Osteoblast (primary cell): ENCODE measurements around the gene WWOX. TPM values are rescaled to one million over a fixed set of nuclear protein-coding genes. Genes with fewer than 3 reads are reported as not detected.

Experiments used
- DNase-seq: peaks from one replicate; pipeline ENCODE4 v3.0.0; 2011; ENCODE audit warnings: low spot score, mixed read lengths; ENCODE audit not compliant: insufficient read length; ENCODE audit errors: missing footprints
- H2AFZ ChIP-seq: 2 replicates; pipeline ENCODE4 v1.6.0; 2011; ENCODE audit warnings: mild to moderate bottlenecking, low read length
- H3K27ac ChIP-seq: 2 replicates; pipeline ENCODE4 v1.5.1; 2011; ENCODE audit warnings: mild to moderate bottlenecking, low read depth, low read length, moderate library complexity
- H3K27me3 ChIP-seq: 2 replicates; pipeline ENCODE4 v1.6.0; 2012; ENCODE audit warnings: mild to moderate bottlenecking, control low read depth, inconsistent platforms, low read length, moderate library complexity; ENCODE audit not compliant: insufficient read depth
- H3K36me3 ChIP-seq: 2 replicates; pipeline ENCODE4 v1.5.1; 2011; ENCODE audit warnings: mild to moderate bottlenecking, low read length, control low read depth, moderate library complexity; ENCODE audit not compliant: insufficient read depth
- H3K4me1 ChIP-seq: 2 replicates; pipeline ENCODE4 v1.5.1; 2011; ENCODE audit warnings: mild to moderate bottlenecking, low read length, control low read depth, moderate library complexity; ENCODE audit not compliant: insufficient read depth
- H3K4me2 ChIP-seq: 2 replicates; pipeline ENCODE4 v1.6.0; 2011; ENCODE audit warnings: mild to moderate bottlenecking, low read length; ENCODE audit not compliant: insufficient read depth
- H3K4me3 ChIP-seq: fragments of 200-600 bp; sonication (generic); 3 replicates; pipeline ENCODE4 v1.5.1; 2012; ENCODE audit warnings: mild to moderate bottlenecking, low read length, inconsistent platforms; ENCODE audit not compliant: insufficient read depth
- H3K79me2 ChIP-seq: 2 replicates; pipeline ENCODE4 v1.6.0; 2012; ENCODE audit warnings: mild to moderate bottlenecking, low read length, control low read depth, inconsistent platforms; ENCODE audit not compliant: insufficient read depth
- H3K9me3 ChIP-seq: 2 replicates; pipeline ENCODE4 v1.5.1; 2011; ENCODE audit warnings: low read depth, low read length, control low read depth
- H4K20me1 ChIP-seq: 2 replicates; pipeline ENCODE4 v1.6.0; 2012; ENCODE audit warnings: mild to moderate bottlenecking, low read length, control low read depth; ENCODE audit not compliant: insufficient read depth
- total RNA-seq: library from RNA; depleted of rRNA; stranded (reverse); fragments of >200 nt; gene quantifications from 2 replicates; pipeline ENCODE4 v1.2.3, GENCODE V29; 2012
- TF ChIP-seq, protein P1 (sequence below): IDR thresholded peaks from 2 replicates; pipeline ENCODE4 v1.5.1; 2011; ENCODE audit warnings: mild to moderate bottlenecking, low read depth, low read length, moderate library complexity; ENCODE audit errors: extremely low read depth

WWOX gene
- total RNA-seq, 1 donor, result 23.9 TPM

GRCh38 chr16:78375055-78375679, 275.7 kb downstream of the WWOX start:
- Histone ChIP-seq H3K4me3 (no peak overlapping the region), H3K4me2 (no peak overlapping the region), H4K20me1 (no peaks in the 10 kb centered on the region), H3K27ac (no peak overlapping the region), H3K79me2 (no peaks in the 10 kb centered on the region), H3K27me3 (no peaks in the 10 kb centered on the region), H3K4me1 (no peaks in the 10 kb centered on the region), H3K9me3 (no peaks in the 10 kb centered on the region), H3K36me3 (no peaks in the 10 kb centered on the region), H2AFZ (no peak overlapping the region)
- TF ChIP-seq, protein P1, sequence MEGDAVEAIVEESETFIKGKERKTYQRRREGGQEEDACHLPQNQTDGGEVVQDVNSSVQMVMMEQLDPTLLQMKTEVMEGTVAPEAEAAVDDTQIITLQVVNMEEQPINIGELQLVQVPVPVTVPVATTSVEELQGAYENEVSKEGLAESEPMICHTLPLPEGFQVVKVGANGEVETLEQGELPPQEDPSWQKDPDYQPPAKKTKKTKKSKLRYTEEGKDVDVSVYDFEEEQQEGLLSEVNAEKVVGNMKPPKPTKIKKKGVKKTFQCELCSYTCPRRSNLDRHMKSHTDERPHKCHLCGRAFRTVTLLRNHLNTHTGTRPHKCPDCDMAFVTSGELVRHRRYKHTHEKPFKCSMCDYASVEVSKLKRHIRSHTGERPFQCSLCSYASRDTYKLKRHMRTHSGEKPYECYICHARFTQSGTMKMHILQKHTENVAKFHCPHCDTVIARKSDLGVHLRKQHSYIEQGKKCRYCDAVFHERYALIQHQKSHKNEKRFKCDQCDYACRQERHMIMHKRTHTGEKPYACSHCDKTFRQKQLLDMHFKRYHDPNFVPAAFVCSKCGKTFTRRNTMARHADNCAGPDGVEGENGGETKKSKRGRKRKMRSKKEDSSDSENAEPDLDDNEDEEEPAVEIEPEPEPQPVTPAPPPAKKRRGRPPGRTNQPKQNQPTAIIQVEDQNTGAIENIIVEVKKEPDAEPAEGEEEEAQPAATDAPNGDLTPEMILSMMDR, result no peak
- no peak for DNase-seq

DNA sequence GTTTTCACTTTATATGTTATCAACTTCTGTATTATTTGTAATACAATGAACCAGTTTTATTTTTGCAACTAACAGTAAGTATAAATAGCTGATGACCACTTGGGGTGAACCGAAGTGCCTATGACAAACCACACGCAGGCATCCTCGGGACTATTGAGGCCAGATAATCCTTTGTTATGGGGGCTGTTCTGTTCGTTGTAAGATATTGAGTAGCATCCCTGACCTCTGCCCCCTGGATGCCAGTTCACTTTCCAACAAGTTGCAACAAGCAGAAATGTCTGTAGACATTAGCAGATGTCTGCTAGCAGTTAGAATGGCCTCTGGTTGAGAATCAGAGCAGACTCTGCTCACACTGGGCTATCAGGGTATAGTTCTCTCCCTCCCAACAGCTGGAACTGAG, 277.0 kb downstream of the WWOX start:
- DNase-seq, result no peak
- H3K79me2 ChIP-seq, result no peaks in the 10 kb centered on the region

DNA sequence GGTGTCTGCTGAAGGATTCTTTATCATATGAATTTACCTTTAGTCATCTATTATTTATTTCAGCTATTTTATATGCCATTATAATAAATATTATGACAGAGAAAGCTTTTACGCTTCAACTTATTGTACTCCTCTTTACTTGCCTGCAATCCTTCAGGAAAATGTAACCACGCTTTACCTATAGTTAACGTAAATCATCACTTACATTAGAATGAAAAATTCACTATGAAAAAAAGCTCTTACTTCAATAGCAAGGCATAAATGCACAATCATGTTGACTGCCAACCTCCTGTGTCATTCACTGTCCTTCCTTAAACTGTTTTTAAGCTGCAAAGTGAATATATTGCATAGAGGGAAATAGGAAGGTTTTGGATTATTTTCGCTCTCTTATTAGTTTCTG, 277.9 kb downstream of the WWOX start:
- TF ChIP-seq, protein P1, result no peak
- H3K27ac ChIP-seq, result no peak overlapping the region
- no peak for DNase-seq
- no peaks in the 10 kb centered on the region for H3K36me3 ChIP-seq
- H3K27me3 ChIP-seq, result no peaks in the 10 kb centered on the region
- no peak overlapping the region for H3K4me2 ChIP-seq
- no peak overlapping the region for H3K4me3 ChIP-seq
- no peaks in the 10 kb centered on the region for H3K9me3 ChIP-seq
- no peak overlapping the region for H2AFZ ChIP-seq
- no peaks in the 10 kb centered on the region for H4K20me1 ChIP-seq
- H3K4me1 ChIP-seq, result no peaks in the 10 kb centered on the region
- no peaks in the 10 kb centered on the region for H3K79me2 ChIP-seq

More for the DNA sequence above, 277.0 kb downstream of the WWOX start:
- Histone ChIP-seq H3K27me3 (no peaks in the 10 kb centered on the region), H4K20me1 (no peaks in the 10 kb centered on the region), H3K27ac (no peak overlapping the region), H2AFZ (no peak overlapping the region), H3K36me3 (no peaks in the 10 kb centered on the region), H3K4me3 (no peak overlapping the region), H3K4me2 (no peak overlapping the region), H3K4me1 (no peaks in the 10 kb centered on the region), H3K9me3 (no peaks in the 10 kb centered on the region)
- TF ChIP-seq, protein P1, result no peak

GRCh38 chr16:78381060-78381459, 281.6 kb downstream of the WWOX start:
- Histone ChIP-seq H3K4me3 (no peak overlapping the region), H3K79me2 (no peaks in the 10 kb centered on the region), H3K27me3 (no peaks in the 10 kb centered on the region), H3K27ac (no peak overlapping the region), H4K20me1 (no peaks in the 10 kb centered on the region), H3K4me1 (no peaks in the 10 kb centered on the region), H3K4me2 (no peak overlapping the region), H2AFZ (no peak overlapping the region), H3K36me3 (no peaks in the 10 kb centered on the region), H3K9me3 (no peaks in the 10 kb centered on the region)
- TF ChIP-seq, protein P1, result no peak
- DNase-seq, result no peak
